Glutamatergic neuron (in vitro differentiated cells): Measurements from ENCODE around the gene TJP1. TPM values are rescaled to one million over a fixed set of nuclear protein-coding genes. Genes with fewer than 3 reads are reported as not detected.
"Not testable (repeated sequence)": the region's sequence is repeated elsewhere in the genome, so short reads cannot be mapped to it uniquely, and the experiment has no call there.

Source experiments
- DNase-seq: peaks from one replicate; pipeline ENCODE4 v3.0.0; 2022
- H3K27ac Mint-ChIP-seq: one replicate; pipeline ENCODE4 v1.8.0; 2020; ENCODE audit warnings: mild to moderate bottlenecking, mixed read lengths, inconsistent platforms; ENCODE audit not compliant: unreplicated experiment
- H3K27me3 Mint-ChIP-seq: one replicate; pipeline ENCODE4 v1.8.0; 2020; ENCODE audit warnings: mild to moderate bottlenecking, moderate library complexity, mixed read lengths, inconsistent platforms; ENCODE audit not compliant: unreplicated experiment
- H3K36me3 Mint-ChIP-seq: one replicate; pipeline ENCODE4 v1.8.0; 2020; ENCODE audit warnings: mild to moderate bottlenecking, mixed read lengths, inconsistent platforms; ENCODE audit not compliant: unreplicated experiment
- H3K4me1 Mint-ChIP-seq: one replicate; pipeline ENCODE4 v1.8.0; 2020; ENCODE audit warnings: mild to moderate bottlenecking, low read depth, mixed read lengths, inconsistent platforms; ENCODE audit not compliant: unreplicated experiment
- H3K4me3 Mint-ChIP-seq: one replicate; pipeline ENCODE4 v1.8.0; 2020; ENCODE audit warnings: mild to moderate bottlenecking, mixed read lengths, inconsistent platforms; ENCODE audit not compliant: unreplicated experiment
- H3K9me3 Mint-ChIP-seq: one replicate; pipeline ENCODE4 v1.8.0; 2020; ENCODE audit warnings: mild to moderate bottlenecking, moderate library complexity, mixed read lengths, inconsistent platforms; ENCODE audit not compliant: unreplicated experiment
- CTCF ChIP-seq: fragments of 200-600 bp; sonication (generic); IDR thresholded peaks from one replicate; pipeline ENCODE4 v1.5.0; 2021; ENCODE audit not compliant: partially characterized antibody, unreplicated experiment
- total RNA-seq: library from RNA; stranded (reverse); fragmentation: NEBNext Ultra II Directional; extraction: Animal tissue kit (Norgen Biotek cat#: 25700); gene quantifications from one replicate; pipeline ENCODE4 v1.2.1, GENCODE V29; 2021; ENCODE audit not compliant: unreplicated experiment

Gene TJP1
- total RNA-seq, 1 donor from 2014 or later = 129 TPM

- Mint-ChIP-seq H3K36me3 (peaks cover 10% of the 10 kb centered on the region), H3K4me3 (peak overlapping the region; percentile 87), H3K4me1 (peaks cover 42% of the 10 kb centered on the region), H3K9me3 (peaks cover 26% of the 10 kb centered on the region), H3K27ac (peak overlapping the region; percentile 96), H3K27me3 (peaks cover 13% of the 10 kb centered on the region)
- no peak for TF ChIP-seq CTCF
- DNase-seq = no peak
These were observed 144.3 kb downstream of the TJP1 start for GRCh38 chr15:29677871-29678461.

GRCh38 chr15:29677455-29677854 is 144.8 kb downstream of the TJP1 start:
- Mint-ChIP-seq H3K4me1 (peaks cover 37% of the 10 kb centered on the region), H3K27me3 (peaks cover 15% of the 10 kb centered on the region), H3K9me3 (peaks cover 23% of the 10 kb centered on the region), H3K4me3 (peak overlapping the region; percentile 87), H3K36me3 (peaks cover 10% of the 10 kb centered on the region), H3K27ac (peak overlapping the region; percentile 96)
- no peak for DNase-seq
- no peak for TF ChIP-seq CTCF

GRCh38 chr15:29676961-29677402 is 145.3 kb downstream of the TJP1 start:
- H3K27me3 Mint-ChIP-seq = peaks cover 15% of the 10 kb centered on the region
- peak; percentile 54 for DNase-seq
- peak overlapping the region; percentile 87 for H3K4me3 Mint-ChIP-seq
- H3K27ac Mint-ChIP-seq = peak overlapping the region; percentile 96
- H3K4me1 Mint-ChIP-seq = peaks cover 34% of the 10 kb centered on the region
- H3K9me3 Mint-ChIP-seq = peaks cover 22% of the 10 kb centered on the region
- peaks cover 10% of the 10 kb centered on the region for H3K36me3 Mint-ChIP-seq
- TF ChIP-seq CTCF = no peak

GRCh38 chr15:29676374-29676960 is 145.8 kb downstream of the TJP1 start:
- peaks cover 29% of the 10 kb centered on the region for H3K4me1 Mint-ChIP-seq

GRCh38 chr15:29675791-29676301 is 146.4 kb downstream of the TJP1 start:
- DNase-seq = no peak
- Mint-ChIP-seq H3K27ac (peak overlapping the region; percentile 96), H3K9me3 (peaks cover 17% of the 10 kb centered on the region), H3K4me1 (peaks cover 23% of the 10 kb centered on the region), H3K27me3 (peaks cover 13% of the 10 kb centered on the region), H3K4me3 (peak overlapping the region; percentile 87), H3K36me3 (peaks cover 10% of the 10 kb centered on the region)
- no peak for TF ChIP-seq CTCF

More at GRCh38 chr15:29676374-29676960, 145.8 kb downstream of the TJP1 start:
- Mint-ChIP-seq H3K9me3 (peaks cover 19% of the 10 kb centered on the region), H3K27ac (peak overlapping the region; percentile 96), H3K27me3 (peaks cover 13% of the 10 kb centered on the region), H3K4me3 (peak overlapping the region; percentile 87)
- not testable (repeated sequence) for DNase-seq, H3K36me3 Mint-ChIP-seq
